Measurements from ENCODE around the gene WDR93.
"Not testable (repeated sequence)": the region's sequence is repeated elsewhere in the genome, so short reads cannot be mapped to it uniquely, and the experiment has no call there.

Gene WDR93

DNA sequence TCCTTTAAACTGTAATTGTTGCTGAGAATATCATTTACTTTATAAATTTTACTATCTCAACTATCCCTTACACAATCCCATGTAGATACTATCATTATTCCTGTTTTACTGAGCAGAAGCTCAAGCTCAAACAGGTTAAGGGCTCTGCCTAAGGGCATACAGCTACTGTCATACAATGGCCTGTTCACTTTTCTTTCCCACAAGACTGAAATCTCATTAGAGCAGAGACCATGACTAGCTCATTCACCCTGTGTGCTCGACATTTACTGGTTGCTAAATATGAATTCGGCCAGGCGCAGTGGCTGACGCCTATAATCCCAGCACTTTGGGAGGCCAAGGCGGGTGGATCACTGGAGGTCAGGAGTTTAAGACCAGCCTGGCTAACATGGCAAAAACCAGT, 83.9 kb downstream of the WDR93 start:
- DNase-seq = no peak

GRCh38 chr15:89775815-89776214, 85.2 kb downstream of the WDR93 start:
- no peak for DNase-seq

GRCh38 chr15:89776274-89777072, 85.9 kb downstream of the WDR93 start, which contains the start of gene MESP2:
Gene MESP2, plus strand, starts transcription at chr15:89776332. Its CDS starts 26 bp downstream, at chr15:89776358.
- peak; percentile 27 for DNase-seq

GRCh38 chr15:89777073-89777751, 86.6 kb downstream of the WDR93 start:
- no peak for DNase-seq

- no peak for DNase-seq
Observed at GRCh38 chr15:89777782-89778380, 87.3 kb downstream of the WDR93 start.

GRCh38 chr15:89778861-89779260, 88.2 kb downstream of the WDR93 start:
- no peak for DNase-seq

GRCh38 chr15:89780601-89781000, 90.0 kb downstream of the WDR93 start:
- DNase-seq = no peak

DNA sequence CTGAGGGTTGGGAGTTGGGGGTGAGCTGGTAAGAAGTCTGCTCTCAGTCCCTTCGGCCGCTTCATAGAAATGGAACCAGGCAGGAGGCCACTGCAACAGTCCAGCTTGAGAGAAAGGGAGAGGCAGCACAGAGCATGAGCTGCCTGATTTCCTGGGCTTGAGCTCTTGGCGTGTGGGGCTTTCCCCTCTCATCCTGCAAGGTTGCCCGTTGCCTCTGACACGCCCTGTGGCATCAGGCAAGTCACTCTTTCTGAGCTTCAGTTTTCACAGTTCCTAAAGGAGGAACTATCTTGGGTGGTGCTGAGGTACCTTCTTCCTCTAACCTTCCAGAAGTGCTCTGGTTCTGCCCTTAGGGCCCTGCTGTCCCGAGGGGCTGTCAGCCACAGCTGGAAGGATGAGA, 90.4 kb downstream of the WDR93 start:
- DNase-seq = no peak

DNA sequence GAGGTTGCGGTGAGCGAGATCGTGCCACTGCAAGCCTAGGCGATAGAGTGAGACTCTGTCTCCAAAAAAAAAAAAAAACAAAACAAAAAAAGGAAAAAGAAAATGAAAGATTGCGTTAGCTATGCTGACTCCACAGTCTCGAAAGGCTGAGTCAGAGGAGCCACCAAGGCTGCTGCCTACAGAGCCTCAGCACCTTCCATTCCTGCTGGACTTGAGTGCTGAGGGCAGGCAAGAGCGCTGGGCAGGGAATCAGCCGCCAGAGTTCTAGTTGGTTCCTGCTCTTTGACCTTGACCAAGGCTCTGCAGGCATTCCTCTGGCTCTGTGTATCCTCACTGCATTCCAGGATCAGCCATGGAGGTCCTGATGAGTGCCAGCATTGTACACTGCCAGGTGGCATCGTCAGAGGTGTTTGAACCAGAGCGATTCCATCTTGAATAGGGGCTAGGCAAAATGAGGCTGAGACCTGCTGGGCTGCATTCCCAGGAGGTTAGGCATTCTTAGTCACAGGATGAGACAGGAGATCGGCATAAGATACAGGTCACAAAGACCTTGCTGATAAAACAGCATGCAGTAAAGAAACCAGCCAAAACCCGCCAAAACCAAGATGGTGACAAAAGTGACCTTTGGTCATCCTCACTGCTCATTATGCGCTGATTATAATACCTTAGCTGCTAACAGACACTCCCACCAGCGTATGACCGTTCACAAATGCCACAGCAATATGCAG, 91.4 kb downstream of the WDR93 start:
- DNase-seq = no peak

GRCh38 chr15:89782619-89782950, 92.0 kb downstream of the WDR93 start:
- not testable (repeated sequence) for DNase-seq

GRCh38 chr15:89783111-89783860, 92.7 kb downstream of the WDR93 start:
- DNase-seq = no peak

DNA sequence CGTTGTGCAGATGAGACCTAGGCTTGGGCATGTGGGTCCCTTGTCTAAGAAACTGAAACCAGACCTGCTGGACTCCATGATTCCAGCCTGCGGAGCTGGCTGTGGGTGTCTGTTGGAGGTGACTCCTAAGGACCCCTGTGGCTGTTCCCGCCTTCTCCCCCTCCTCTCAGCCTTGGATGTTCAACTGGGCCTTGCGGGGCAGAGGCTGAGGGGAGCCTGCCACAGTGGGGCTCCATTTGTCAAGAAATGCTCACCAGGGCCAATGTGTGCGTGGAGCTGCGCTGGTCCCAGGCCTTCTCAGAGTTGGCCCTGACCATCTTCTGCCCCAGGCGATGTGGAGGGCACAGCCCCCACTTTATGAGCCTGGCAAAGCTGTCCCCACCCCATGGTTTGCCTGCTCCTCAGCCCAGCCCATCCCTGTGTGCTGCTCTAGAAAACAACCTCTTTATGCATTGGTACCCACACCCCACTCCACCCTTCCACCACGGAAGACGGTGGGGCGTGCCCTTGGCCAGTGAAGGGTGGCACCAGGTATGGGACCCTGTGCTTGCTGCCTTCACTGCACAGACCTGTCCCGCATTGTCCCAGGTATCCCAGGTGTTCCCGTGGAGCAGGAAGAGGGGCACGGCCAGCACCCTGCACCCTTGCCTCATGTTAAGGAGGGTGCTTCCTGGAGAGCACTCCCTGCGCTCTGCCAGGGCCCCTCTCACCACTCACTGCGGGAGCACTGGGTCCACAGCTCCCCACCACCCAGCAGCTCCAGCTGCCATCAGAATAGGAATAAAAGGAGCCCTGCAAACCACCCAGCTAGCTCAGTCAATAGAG, 93.5 kb downstream of the WDR93 start:
- no peak for DNase-seq

GRCh38 chr15:89784686-89784960, 94.0 kb downstream of the WDR93 start:
- DNase-seq = no peak

DNA sequence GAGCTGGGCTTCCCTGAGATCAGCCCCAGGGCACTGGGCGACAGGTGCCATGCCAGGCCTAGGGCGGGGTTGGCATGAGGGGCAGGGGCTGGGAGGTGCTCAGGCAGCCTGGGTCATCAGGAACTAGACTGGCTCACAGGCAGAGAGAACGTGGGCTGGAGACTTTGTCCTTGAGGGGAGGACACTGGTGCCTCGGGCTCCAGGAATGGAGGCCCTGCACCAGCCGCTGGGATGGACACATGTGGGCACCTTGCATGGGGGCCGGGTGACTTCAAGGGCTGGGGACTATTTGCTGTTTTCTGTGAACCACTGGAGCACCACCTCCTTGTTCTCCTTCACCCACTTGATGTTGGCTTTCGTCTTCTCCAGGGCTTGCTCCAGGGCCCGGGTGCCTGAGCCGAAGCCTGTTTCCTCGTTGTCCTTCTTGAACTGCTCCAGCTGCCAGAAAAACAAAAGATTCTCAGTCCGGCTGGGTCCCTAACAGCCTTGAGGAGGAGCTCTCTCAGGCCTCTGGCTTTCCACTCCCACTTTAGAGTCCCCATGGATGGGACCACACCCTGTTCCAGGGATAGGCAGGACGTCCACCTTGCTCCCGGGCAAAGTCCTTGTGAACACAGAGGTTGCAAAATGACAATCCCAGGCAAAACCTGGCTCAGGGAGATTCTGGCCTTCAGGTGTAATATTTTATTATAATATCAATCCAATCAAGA, 94.6 kb downstream of the WDR93 start:
- no peak for DNase-seq

DNA sequence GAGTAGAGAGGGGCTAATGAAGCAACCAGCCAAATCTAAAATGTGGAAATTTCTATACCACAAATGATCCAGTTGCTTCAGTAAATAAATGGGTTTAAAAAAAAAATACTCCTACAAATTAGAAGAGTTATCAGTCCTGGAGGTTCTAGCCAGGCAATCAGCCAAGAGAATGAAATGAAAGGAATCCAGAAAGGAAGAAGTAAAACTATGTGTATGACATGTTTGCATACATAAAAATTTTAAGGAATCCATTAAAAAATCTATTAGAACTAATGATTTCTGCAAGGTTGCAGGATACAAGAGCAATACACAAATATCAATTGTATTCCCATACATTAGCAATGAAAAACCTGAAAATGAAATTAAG, 95.1 kb downstream of the WDR93 start:
- no peak for DNase-seq

DNA sequence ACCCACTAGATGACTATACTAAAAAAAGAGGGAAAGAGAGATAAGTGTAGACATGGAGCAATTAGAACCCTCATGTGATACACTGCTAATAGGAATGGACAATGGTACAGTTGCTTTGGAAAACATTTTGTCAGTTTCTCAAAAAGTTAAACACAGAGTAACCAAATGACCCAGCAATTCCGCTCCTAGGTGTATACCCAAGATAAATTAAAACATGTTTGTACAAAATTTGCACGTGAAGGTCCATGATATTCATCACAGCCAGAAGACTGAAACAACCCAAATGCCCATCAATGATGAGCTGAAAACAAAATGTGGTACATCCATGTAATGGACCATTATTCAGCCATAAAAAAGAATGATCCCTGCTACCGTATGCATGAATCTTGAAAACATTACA, 97.3 kb downstream of the WDR93 start:
- DNase-seq = no peak

DNA sequence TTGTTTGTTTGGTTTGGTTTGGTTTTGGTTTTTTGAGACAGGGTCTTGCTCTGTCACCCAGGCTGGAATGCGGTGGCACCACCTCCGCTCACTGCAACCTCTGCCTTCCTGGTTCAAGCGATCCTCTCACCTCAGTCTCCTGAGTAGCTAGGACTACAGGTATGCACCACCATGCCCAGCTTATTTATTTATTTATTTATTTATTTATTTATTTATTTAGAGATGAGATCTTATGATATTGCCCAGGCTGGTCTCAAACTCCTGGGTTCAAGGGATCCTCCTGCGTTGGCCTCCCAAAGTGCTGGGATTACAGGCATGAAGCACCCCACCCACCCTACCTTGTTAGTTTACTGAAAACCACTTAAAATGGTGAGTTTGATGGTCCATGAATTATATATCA, 98.0 kb downstream of the WDR93 start:
- DNase-seq = not testable (repeated sequence)

DNA sequence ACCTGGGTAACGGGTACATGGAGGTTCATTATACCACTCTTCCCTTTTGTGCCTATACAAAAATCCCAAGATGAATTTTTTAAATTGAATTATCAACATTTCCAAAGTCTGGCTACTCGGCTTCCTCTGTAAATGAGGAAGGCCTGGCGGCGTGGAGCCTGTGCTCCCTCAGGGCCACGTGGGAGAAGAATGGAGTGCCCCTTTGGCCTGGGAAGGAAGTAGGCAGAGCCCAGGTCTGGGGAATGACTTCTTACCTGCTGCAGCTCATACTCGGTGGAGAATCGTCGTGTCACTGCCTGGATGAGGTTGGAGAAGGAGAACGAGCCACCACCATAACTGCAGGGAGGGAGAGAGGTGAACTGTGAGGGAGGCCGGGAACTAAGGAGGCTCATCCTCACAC, 99.6 kb downstream of the WDR93 start:
- no peak for DNase-seq

DNA sequence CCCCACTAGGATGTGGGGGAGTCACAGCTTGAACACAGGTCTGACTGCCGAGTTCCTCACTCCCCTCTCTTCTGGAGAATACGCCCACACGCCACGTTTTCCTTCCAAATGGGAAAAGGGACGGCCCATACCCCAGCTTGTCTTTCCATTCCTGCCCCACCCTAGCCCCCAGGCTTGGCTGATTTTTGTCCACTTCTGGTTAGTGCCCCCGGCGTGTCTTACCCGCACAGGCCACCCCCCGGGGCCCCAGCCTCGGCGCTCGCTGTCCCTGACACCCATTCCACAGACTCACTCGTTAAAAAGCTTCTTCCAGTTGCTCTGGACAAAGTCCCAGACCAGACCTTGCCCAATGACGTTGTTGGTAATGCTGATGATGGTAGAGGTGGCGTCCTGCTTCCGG, 100.0 kb downstream of the WDR93 start:
- no peak for DNase-seq

DNA sequence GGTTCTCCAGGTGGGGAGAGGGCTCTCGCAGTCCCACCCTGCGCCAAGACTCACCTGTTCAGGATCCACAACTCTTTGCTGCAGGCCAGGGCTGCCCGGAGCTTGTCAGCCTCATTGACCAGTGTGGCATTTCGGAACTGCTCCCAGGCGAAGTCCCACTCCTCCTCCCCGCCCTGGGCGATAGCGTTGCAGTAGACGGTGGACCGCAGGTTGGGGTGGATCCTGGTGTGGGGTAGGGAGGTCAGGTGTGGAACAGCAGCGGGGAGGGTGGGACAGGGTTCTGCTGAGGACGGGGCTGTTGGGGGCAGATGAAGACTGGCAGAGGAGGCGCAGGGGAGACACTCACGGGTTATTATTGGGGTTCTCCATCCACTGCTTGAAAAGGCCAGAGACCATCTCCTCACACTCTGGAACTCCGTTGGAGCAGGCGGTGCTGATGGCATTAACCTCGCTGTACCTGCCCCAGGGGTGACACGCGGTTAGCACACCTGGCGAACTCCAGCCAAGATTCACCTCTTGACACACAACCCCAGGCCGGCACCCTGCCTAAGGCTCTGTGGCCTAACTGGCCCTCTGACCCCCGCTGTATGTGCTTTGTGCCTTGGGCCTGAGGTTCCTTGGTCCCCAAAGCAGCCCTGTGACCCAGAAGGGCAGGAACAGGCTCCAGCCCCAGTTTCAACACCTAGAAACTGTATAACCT, 101.6 kb downstream of the WDR93 start:
- no peak for DNase-seq
